Activated CD4-positive, alpha-beta T cell treated with anti-CD3 and anti-CD28 coated beads, Interleukin-2, Interleukin-4, amounts not matched to agents 100 ng/mL and 50 ng/mL, durations not matched to agents 16 hours and 8 hours (primary cell): Measurements from ENCODE around the gene CXorf58.
"Not testable (repeated sequence)": the region's sequence is repeated elsewhere in the genome, so short reads cannot be mapped to it uniquely, and the experiment has no call there.

Source experiments
- DNase-seq: peaks from one replicate; pipeline ENCODE4 v3.0.0-alpha.2; 2020; ENCODE audit warnings: low spot score

The CXorf58 gene

DNA sequence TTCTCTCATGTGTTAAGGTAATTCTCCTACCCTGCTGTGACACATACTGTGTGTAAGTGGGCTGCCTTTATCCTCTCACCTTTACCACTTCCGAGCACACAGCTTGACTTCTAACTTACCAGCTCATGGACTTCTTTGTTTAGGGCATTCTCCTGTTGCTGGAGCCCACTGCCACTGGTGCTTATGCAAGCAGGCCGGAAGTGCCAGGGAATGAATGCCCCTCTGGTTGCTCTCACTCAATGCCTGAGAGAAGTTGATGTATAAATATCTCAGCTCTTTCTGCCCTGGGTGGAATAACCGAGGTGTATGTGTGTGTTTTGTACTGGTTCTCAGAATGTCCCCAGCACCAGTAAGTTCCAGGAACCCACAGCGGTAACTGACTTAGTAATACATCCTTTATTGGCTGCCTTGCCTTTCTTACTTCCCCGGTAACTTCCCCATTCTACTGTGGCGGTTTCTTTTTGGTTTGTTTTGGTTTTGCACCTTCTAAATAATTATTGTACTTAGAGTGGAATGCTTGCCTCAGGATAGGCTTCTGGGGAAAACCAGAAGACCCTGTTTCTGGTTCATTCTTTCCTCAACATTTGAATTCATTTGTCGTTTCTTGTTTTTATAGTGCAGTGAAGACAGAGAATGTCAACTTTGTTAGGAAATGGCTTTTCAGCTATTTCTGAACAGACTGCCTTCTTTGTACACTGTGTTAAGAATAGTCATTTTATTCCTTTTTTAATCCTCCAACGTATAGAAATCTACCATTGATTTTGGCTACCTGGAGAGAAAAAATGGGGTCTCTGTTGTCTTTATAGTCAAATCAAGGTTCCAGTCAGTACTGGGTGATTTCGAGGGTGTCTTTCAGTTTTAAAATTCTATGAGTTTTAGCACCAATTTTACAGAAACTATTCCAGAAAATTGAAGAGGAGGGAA, 45.4 kb downstream of the CXorf58 start:
- DNase-seq: peak; percentile 62

DNA sequence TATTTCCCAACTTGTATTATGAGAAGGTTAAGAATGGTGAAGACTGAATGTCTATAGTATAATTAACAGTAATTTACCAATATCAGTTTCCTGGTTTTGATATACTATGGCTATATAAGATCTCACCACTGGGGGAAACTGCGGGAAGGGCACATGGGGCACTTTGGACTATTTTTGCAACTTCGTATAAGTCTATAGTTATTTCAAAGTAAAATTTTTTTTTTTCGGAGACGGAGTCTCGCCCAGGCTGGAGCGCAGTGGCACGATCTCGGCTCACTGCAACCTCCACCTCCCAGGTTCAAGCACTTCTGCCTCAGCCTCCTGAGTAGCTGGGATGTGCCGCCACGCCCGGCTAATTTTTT, 46.1 kb downstream of the CXorf58 start:
- no peak for DNase-seq

DNA sequence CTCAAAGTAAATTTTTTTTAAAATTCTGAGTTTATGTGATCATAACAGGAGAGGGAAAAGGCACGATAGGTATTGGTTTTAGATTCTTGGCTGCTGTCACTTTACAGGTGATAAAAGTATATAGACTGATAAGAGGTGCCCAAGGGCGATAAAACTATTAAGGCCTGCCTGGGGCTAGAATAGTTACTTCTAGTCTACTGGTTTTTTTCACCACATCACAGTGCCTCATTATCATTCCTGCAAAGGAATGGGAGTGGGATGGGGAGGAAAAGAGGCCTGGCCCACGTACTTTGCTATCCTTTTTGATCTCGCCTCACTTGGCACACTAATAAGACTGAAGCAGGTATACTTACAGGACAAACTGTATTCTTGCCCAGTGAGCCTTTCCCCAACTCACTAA, 46.6 kb downstream of the CXorf58 start:
- DNase-seq: no peak

DNA sequence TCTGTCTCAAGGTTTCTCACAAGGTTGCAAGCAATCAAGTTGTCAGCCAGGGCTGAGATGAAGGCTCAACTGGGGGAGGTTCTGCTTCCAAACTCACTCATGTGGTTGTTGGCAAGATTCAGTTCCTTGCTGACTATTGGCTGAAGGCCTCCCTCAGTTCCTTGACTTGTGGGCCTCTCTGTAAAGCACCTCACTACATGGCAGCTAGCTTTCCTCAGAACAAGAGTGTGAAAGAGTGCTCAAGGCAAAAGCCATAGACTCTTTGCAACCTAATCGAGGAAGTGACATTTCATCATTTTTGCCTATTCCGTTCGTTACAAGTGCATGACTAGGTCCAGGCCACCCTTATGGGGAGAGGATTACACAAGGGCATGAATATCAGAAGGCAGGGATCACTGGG, 52.0 kb downstream of the CXorf58 start:
- no peak for DNase-seq

DNA sequence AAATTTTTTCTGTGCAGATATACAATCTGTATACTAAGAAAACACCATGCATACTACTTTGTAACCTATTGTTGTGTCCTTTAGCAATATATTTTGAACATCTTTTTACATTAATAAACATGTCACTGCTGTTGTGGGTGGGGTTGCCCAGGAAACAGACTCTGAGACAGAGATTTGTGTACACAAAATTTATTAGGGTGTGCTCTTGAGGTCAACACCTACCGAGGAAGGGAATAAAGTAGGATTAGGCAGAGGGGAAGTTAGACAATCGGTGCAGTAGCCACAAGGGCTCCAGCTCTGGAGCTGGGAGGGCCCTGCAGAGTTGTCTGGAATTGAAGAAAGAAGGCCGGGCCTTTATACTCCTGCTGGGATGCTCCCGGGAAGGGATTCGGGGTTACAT, 56.4 kb downstream of the CXorf58 start:
- DNase-seq: no peak

DNA sequence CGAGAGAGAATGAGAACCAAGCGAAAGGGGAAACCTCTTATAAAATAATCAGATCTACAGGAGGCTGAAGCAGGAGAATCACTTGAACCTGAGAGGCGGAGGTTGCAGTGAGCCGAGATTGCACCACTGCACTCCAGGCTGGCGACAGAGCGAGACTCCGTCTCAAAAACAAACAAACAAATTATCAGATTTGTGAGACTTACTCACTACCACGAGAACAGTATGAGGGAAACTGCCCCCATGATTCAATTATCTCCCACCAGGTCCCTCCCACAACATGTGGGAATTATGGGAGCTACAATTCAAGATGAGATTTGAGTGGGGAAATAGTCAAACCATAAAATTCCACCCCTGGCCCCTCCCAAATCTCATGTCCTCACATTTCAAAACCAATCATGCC, 57.8 kb downstream of the CXorf58 start:
- DNase-seq: not testable (repeated sequence)

DNA sequence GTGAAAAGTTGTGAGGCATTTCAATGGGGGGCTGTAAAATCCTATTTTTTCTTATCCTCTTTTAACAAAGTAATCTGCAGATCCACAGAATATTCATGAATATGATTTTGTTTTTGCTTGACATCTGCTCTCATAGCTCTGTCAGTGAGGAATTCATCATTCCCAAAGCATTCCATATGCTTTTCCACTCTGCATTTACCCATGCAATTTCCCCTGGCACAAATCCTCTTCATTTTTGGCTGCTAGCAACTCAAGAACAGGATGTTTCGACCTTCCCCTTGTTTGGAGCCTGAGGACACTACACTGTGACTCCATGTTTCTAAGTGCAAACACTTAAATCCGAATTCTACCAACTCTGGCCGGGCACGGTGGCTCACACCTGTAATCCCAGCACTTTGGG, 70.7 kb downstream of the CXorf58 start:
- no peak for DNase-seq

DNA sequence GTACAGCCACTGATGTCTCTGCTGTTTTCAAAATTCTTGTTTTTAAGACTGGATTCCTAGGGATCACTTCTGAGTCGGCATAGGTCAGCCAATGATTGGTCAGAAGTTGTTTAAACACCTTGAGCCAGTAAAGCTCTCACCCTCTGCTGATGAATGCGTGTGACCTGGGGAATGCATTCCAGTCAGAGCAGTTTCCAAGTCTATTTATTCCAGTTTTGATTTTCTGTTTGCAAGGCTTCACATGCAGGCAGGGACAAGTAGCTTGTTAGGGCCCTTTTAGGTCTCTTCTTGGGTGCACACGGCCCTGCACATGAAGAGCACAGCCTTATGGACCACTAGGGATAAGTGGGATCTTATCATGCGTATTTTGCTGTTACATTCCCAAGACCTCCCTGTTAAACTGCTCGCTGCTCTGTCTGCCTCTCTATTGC, 72.2 kb downstream of the CXorf58 start:
- DNase-seq: no peak

DNA sequence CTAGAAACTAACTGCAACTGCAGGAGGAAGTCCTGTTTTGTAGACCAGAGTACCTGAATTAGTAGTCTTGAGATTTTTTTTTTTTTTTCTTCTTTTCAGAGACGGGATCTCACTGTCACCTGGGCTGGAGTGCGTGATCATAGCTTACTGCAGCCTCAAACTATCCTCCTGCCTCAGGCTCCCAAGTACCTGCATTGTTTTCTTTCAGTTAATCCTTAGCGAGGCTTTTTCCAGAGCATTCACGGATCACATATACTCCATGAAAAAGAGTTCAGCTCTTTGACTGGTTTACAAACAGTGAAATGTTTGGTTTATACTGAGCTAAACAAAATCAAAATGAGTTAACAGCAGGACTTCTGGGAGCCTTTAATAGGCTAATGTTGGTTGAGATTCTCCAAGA, 73.4 kb downstream of the CXorf58 start:
- no peak for DNase-seq

DNA sequence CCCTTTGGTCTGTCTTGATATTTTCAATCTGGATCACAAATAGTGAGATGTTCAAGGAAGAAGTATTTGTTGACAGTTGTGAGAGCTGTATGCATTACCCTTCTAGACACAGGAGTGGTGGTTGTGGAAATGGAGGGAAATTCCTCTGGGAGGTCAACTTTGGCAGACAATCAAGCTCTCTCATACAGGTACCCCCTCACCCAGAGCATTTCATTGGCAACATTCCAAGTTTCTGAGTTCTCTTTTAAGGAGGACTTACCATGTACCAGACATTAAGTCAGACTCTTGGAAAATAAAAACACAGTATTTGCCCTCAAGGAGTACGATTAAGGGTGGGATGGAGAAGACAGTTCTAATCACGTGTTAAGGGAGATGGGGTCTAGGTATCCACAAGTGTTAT, 73.9 kb downstream of the CXorf58 start:
- no peak for DNase-seq

DNA sequence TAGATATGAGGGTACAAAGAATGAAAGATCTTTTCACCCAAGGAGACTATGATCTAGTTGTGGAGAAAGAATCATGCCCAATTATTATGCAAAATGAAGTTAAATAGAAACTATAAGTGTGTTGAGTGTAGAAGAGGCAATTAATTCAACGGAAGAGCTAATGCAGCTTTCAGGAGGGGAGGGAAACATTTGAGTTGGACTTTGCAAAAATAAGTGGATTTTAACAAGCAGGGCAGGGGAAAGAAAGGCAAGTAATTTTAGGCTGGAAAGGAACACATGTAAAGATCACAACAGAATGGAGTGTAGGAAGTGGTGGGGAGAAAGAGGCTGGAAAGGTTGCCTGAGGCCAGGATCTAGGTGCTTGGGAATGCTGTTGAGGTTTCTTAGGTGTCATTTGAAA, 75.1 kb downstream of the CXorf58 start:
- DNase-seq: no peak
